GM18858 (cell line): Measurements from ENCODE around the gene ZNF263.

Experiments used
- ATAC-seq: cut with Tn5 transposase; IDR thresholded peaks from one replicate; pipeline ENCODE4 v1.9.1; 2021; ENCODE audit not compliant: unreplicated experiment

ZNF263 gene

GRCh38 chr16:3317315-3317999 lies 34.2 kb downstream of the ZNF263 start:
- ATAC-seq: no peak

- ATAC-seq: no peak
Measured at GRCh38 chr16:3321816-3322215, 38.5 kb downstream of the ZNF263 start.

- no peak for ATAC-seq
Measured at GRCh38 chr16:3327514-3327913, 44.2 kb downstream of the ZNF263 start.

- no peak for ATAC-seq
Measured at GRCh38 chr16:3328104-3328503, 44.8 kb downstream of the ZNF263 start.

GRCh38 chr16:3328643-3329042 lies 45.4 kb downstream of the ZNF263 start:
- ATAC-seq: no peak
